HG03139 (cell line): ENCODE data around the gene SOAT1.

Source experiments
- ATAC-seq: cut with Tn5 transposase; IDR thresholded peaks from one replicate; pipeline ENCODE4 v1.9.1; 2021; ENCODE audit not compliant: unreplicated experiment

The SOAT1 gene

GRCh38 chr1:179303200-179303785, 9.7 kb downstream of the SOAT1 start:
- no peak for ATAC-seq

DNA sequence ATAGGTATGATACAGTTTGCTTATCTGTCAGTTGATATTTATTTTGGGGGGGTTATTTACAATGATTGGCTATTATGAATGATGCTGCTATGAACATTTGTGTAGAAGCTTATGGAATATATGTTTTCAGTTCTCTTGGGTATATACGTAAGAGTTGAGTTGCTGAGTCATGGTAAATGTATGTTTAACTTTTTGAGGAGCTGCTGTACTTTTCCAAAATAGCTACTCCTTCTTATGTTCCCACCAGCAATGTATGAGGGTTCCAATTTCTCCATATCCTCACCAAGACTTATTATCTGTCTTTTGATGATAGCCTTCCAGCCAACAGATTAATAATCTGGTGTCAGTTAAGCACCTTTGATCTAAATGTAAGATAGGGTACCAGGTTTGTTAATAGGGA, 11.9 kb downstream of the SOAT1 start:
- ATAC-seq = no peak

DNA sequence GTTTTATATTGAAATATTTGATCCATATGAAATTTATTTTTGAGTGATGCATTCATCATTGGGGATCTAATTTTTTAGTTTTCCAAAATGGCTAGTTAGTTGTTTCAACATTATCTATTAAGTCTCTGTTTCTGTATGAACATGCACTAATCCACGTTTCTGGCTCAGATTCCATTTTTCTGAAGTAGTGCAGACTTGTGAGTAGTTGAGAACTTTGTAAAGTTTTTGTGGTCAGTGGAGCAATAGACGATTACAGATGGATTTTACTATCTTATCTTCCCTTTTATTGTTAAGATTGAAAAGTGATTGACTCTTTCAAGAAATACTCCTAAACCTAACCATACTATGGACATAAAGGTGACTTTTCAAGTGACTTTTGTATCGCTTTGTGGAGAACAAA, 16.7 kb downstream of the SOAT1 start:
- ATAC-seq = no peak

GRCh38 chr1:179310721-179311120, 17.1 kb downstream of the SOAT1 start:
- ATAC-seq = no peak

- ATAC-seq = no peak
These were observed 17.6 kb downstream of the SOAT1 start for GRCh38 chr1:179311149-179311700.

DNA sequence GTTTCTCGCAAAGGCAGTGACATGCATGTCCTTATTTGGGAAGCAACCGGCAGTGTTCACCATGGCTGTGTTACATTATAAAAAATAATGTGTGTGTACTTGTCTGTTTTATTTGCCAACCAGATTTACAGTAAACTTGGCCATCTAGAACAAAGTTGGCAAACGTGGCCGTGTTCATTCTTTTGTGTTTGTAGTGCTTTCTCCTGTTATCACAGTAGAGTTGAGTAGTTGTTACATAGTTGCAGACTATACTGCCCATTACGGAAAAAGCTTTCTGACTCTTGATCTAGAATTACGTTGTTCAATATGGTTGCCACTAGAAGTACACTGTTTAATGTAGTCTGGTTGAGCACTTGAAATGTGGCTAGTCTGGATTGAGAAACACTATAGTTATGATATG, 19.4 kb downstream of the SOAT1 start:
- ATAC-seq = no peak

GRCh38 chr1:179314928-179315327, 21.3 kb downstream of the SOAT1 start:
- no peak for ATAC-seq

GRCh38 chr1:179318491-179318890, 24.9 kb downstream of the SOAT1 start:
- ATAC-seq = no peak

DNA sequence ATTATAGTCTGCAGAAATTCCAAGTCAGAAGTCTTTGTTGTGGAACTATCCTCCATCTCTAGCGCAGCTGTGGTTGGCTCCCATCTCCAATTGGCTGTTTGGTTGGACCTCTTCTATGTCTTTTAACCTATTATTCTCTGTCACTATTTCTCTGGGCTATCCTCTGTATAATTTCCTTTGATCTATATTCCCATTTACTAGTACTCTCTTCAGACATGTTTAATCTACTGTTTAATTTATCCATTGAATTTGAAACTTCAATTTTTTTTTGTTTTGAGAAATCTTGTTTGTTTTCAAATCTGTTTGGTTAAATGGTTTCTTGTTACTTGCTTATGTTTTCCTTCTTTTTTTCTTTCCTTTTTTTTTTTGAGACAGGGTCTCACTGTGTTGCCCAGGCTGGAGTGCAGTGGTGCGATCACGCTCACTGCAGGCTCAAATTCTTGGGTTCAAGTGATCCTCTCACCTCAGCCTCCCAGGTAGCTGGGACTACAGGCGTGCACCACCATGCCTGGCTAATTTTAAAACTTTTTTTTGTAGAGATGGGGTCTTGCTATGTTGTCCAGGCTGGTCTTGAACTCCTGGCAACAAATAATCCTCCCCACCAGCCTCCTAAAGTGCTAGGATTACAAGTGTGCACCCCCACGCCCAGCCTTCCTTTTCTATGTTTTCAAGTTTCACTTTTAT, 28.1 kb downstream of the SOAT1 start:
- no peak for ATAC-seq

DNA sequence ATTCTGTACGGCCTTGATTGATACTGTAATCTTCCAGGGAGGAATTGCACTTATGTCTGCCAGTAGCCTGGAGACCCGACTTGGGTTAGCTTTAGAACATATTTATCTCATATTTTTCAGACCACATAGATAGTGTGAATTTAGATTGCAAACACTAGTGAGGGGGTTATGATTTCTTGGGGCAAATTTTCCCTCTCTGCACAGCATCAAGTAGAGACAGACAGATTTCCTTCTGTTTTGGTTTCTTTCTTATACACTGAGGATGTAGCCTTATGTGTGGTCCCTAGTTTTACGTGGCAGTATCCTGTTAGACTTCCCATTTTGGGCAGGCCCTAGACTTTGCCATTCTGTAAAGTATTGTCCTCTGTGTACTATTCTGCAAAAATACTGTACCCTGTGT, 29.0 kb downstream of the SOAT1 start:
- ATAC-seq = no peak

- no peak for ATAC-seq
These were observed 29.8 kb downstream of the SOAT1 start for GRCh38 chr1:179323436-179323835.

- no peak for ATAC-seq
These were observed 32.2 kb downstream of the SOAT1 start for GRCh38 chr1:179325836-179326235.

- ATAC-seq = no peak
These were observed 33.1 kb downstream of the SOAT1 start for GRCh38 chr1:179326746-179327145.

- ATAC-seq = no peak
These were observed 33.6 kb downstream of the SOAT1 start for GRCh38 chr1:179327196-179327595.

DNA sequence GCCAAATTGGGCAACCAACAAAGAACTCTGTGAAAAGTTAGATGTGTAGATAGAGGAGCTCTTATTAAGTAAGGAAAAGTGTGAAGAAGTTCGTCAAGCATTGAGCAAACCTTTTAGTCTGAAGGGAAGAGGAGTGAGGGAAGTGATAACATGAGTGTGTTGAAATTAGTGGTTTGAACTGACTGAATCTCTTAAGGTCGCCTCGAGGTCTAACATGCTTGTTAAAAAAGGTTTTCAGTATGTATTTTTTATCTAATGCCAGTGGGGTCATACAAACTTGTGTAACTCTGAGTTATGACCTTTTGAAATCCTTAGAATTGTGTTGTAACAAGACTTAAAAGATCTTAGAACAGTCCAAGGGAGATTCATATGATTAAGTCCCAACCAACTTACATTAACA, 34.1 kb downstream of the SOAT1 start:
- ATAC-seq = no peak

DNA sequence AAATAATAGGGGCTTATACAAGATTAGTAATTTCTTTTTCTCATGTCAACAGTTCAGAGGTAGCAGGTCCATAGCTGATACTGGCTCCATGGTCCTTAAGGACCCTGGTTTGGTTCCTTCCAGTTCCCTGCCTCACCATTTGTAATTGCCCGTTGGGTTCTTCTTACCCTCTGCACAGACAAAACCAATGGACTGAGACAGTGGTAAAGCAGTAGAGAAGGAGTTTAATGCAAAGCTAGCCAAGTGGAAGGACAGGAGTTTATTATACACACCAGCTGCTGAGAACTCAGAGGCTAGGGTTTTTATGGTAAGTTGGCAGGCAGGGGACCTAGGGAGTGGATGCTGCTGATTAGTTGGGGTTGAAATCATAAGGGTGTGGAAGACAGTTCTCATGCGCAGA, 36.3 kb downstream of the SOAT1 start:
- ATAC-seq = no peak

DNA sequence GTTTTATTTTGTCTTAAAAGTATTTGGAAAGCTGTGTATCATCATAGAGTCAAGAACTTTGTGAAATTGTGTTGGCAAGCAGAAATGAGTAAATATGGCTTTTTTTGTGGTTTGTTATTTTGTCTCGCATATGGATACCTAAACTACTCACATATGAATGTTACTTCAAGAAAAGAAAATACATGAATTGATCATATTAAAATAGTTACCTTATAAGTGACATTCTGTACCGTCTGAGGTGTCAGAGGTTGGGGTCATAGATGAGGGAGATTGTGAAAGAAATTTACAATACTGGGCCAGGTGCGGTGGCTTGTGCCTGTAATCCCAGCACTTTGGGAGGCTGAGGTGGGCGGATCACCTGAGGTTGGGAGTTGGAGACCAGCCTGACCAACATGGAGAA, 40.8 kb downstream of the SOAT1 start:
- no peak for ATAC-seq

- no peak for ATAC-seq
These were observed 43.7 kb downstream of the SOAT1 start for GRCh38 chr1:179337288-179337687.

- ATAC-seq = no peak
These were observed 44.5 kb downstream of the SOAT1 start for GRCh38 chr1:179337942-179338560.

DNA sequence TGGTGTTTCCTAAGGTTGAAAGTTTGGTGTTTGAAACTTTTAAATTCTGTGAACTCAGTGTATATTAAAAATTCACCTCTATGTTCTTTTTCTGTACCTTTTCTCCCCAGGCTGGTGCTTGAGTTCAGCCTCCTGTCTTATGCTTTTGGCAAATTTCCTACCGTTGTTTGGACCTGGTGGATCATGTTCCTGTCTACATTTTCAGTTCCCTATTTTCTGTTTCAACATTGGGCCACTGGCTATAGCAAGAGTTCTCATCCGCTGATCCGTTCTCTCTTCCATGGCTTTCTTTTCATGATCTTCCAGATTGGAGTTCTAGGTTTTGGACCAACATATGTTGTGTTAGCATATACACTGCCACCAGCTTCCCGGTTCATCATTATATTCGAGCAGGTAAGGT, 47.3 kb downstream of the SOAT1 start:
- no peak for ATAC-seq

GRCh38 chr1:179341943-179342547, 48.4 kb downstream of the SOAT1 start:
- ATAC-seq = no peak
